PC-3 (cell line): ENCODE measurements around the gene TGFBR3L. TPM values are rescaled to one million over a fixed set of nuclear protein-coding genes. Genes with fewer than 3 reads are reported as not detected.

Experiments used
- ATAC-seq: fragments of 200-7000 bp; cut with Tn5 transposase; 2 replicates; pipeline ENCODE4 v1.9.1; 2020; ENCODE audit warnings: mild to moderate bottlenecking, moderate library complexity
- BruUV-seq: library from RNA; stranded (reverse); fragments of 400-500 nt; replicated peaks from 2 replicates; lab custom pipeline; 2021; lab: Mats Ljungman, UMichigan
- CTCF ChIA-PET: fragments of 300-600 bp; sonication (Branson Sonifier 250); formaldehyde crosslinking; loops from one replicate; lab custom pipeline; 2022; ENCODE audit warnings: antibody characterized with exemption; lab: Charles Lee
- POLR2A ChIA-PET: fragments of 300-600 bp; sonication (Branson Sonifier 250); formaldehyde crosslinking; loops from one replicate; lab custom pipeline; 2022; ENCODE audit warnings: antibody characterized with exemption; ENCODE audit not compliant: unreplicated experiment; lab: Charles Lee
- DNase-seq: peaks from one replicate; pipeline ENCODE4 v3.0.0-alpha.2; 2015
- H2AFZ ChIP-seq: fragments of 300-600 bp; sonication (generic); 2 replicates; pipeline ENCODE4 v1.6.0; 2016; ENCODE audit warnings: antibody characterized with exemption, low read length
- H3F3A ChIP-seq: fragments of 300-600 bp; sonication (generic); one replicate; pipeline ENCODE4 v1.6.0; 2017; ENCODE audit warnings: antibody characterized with exemption, low read length, control low read depth, mild to moderate bottlenecking; ENCODE audit not compliant: unreplicated experiment
- H3K27ac ChIP-seq: fragments of 300-600 bp; sonication (generic); 2 replicates; pipeline ENCODE4 v1.5.1; 2016; ENCODE audit warnings: mild to moderate bottlenecking, low read length
- H3K27me3 ChIP-seq: fragments of 300-600 bp; sonication (generic); 2 replicates; pipeline ENCODE4 v1.6.1; 2016; ENCODE audit warnings: low read length, mixed read lengths
- H3K36me3 ChIP-seq: fragments of 300-600 bp; sonication (generic); 2 replicates; pipeline ENCODE4 v1.6.1; 2016; ENCODE audit warnings: low read depth, mixed run types, low read length, mixed read lengths
- H3K4me1 ChIP-seq: fragments of 300-600 bp; sonication (generic); 2 replicates; pipeline ENCODE4 v1.5.1; 2016; ENCODE audit warnings: low read length; ENCODE audit not compliant: insufficient read depth
- H3K4me2 ChIP-seq: fragments of 300-600 bp; sonication (generic); 2 replicates; pipeline ENCODE4 v1.6.0; 2016; ENCODE audit warnings: low read length
- H3K4me3 ChIP-seq: fragments of 300-600 bp; sonication (generic); 2 replicates; pipeline ENCODE4 v1.5.1; 2016; ENCODE audit warnings: mild to moderate bottlenecking, low read length, mixed read lengths
- H3K79me2 ChIP-seq: fragments of 300-600 bp; sonication (generic); 2 replicates; pipeline ENCODE4 v1.6.1; 2017; ENCODE audit warnings: low read length, mixed read lengths
- H3K9ac ChIP-seq: fragments of 300-600 bp; sonication (generic); 2 replicates; pipeline ENCODE4 v1.6.0; 2016; ENCODE audit warnings: mild to moderate bottlenecking, low read length
- H3K9me2 ChIP-seq: fragments of 300-600 bp; sonication (generic); replicated peaks from 2 replicates; pipeline ENCODE4 v1.6.1; 2016; ENCODE audit warnings: mixed run types, low read length, mixed read lengths
- H3K9me3 ChIP-seq: fragments of 300-600 bp; sonication (generic); 2 replicates; pipeline ENCODE4 v1.6.1; 2016; ENCODE audit warnings: low read length, mixed read lengths
- H4K20me1 ChIP-seq: fragments of 300-600 bp; sonication (generic); 2 replicates; pipeline ENCODE4 v1.6.1; 2016; ENCODE audit warnings: low read length, mixed read lengths
- CTCF ChIP-seq: fragments of 300-600 bp; sonication (generic); conservative IDR thresholded peaks from 2 replicates; pipeline ENCODE4 v1.5.1; 2017; ENCODE audit warnings: antibody characterized with exemption, low read depth, mild to moderate bottlenecking, low read length
- EZH2 ChIP-seq: fragments of 300-600 bp; sonication (generic); IDR thresholded peaks from one replicate; pipeline ENCODE4 v1.6.1; 2017; ENCODE audit warnings: antibody characterized with exemption, mild to moderate bottlenecking, low read length; ENCODE audit not compliant: unreplicated experiment
- EZH2phosphoT487 ChIP-seq: fragments of 300-600 bp; sonication (generic); IDR thresholded peaks from 2 replicates; pipeline ENCODE4 v1.6.1; 2018; ENCODE audit warnings: mild to moderate bottlenecking, antibody characterized with exemption, low read length, borderline replicate concordance
- intact Hi-C: fragments of 100-400 bp; cut with micrococcal nuclease; formaldehyde crosslinking; loops from 2 replicates; pipeline ENCODE4 v1.9.0; 2023
- total RNA-seq: library from RNA; depleted of rRNA; stranded (reverse); fragments of >200 nt; gene quantifications from 2 replicates; pipeline ENCODE4 v1.2.3, GENCODE V29; 2014

Gene TGFBR3L
- total RNA-seq, 1 experiment from 2014 or later: 10.5 TPM

DNA sequence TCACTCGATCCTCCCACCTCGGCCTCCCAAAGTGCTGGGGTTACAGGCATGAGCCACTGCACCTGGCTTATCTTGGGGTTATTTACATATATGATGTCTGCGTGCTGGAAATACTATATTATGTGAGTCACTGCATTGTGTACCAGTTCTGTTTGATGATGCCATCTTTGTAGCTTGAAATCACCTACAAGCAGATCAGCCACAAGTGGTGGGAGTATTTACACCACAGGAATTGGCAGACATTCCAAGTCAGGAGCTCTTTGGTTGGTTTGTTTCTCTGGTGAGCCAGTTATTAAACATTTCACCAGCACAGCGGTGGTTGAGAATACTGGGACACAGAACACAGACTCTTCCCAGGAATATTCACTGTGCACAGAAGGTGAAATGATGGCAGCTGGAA lies 33.3 kb downstream of the TGFBR3L start:
- CTCF ChIA-PET: no interaction called here

GRCh38 chr19:7953060-7953459 lies 38.4 kb downstream of the TGFBR3L start:
- no TSS peak for BruUV-seq
- intact Hi-C loops: no loop called here
- Histone ChIP-seq H3K27ac (no peak overlapping the region), H4K20me1 (no peaks in the 10 kb centered on the region), H3K4me1 (peaks cover 9% of the 10 kb centered on the region), H3K9me2 (no peaks in the 10 kb centered on the region), H3K27me3 (no peaks in the 10 kb centered on the region), H3K4me3 (no peak overlapping the region), H2AFZ (no peak overlapping the region), H3K9ac (no peak overlapping the region), H3K9me3 (no peaks in the 10 kb centered on the region), H3F3A (no peaks in the 10 kb centered on the region), H3K4me2 (no peak overlapping the region), H3K79me2 (no peaks in the 10 kb centered on the region), H3K36me3 (no peaks in the 10 kb centered on the region)
- DNase-seq (peak; percentile 48), ATAC-seq (peak; percentile 42)
- ChIA-PET POLR2A (no interaction called here), CTCF (no interaction called here)
- TF ChIP-seq EZH2 (no peak), CTCF (no peak), EZH2phosphoT487 (no peak)

More for the DNA sequence above, 33.3 kb downstream of the TGFBR3L start:
- no peaks in the 10 kb centered on the region for H3K9me3 ChIP-seq
- BruUV-seq: no TSS peak
- TF ChIP-seq EZH2phosphoT487 (no peak), EZH2 (no peak), CTCF (no peak)
- ATAC-seq (no peak), DNase-seq (peak; percentile 72)
- H3F3A ChIP-seq: no peaks in the 10 kb centered on the region
- H3K27me3 ChIP-seq: no peaks in the 10 kb centered on the region
- H3K4me2 ChIP-seq: no peak overlapping the region
- no peak overlapping the region for H2AFZ ChIP-seq
- peaks cover 17% of the 10 kb centered on the region for H3K79me2 ChIP-seq
- H3K9me2 ChIP-seq: no peaks in the 10 kb centered on the region
- no peak overlapping the region for H3K9ac ChIP-seq
- H3K4me3 ChIP-seq: no peak overlapping the region
- POLR2A ChIA-PET: no interaction called here
- intact Hi-C loops: no loop called here
- no peak overlapping the region for H3K27ac ChIP-seq
- H4K20me1 ChIP-seq: peaks cover 9% of the 10 kb centered on the region; the same call in 1 of the 2 replicates
- peaks cover 7% of the 10 kb centered on the region for H3K4me1 ChIP-seq
- H3K36me3 ChIP-seq: no peaks in the 10 kb centered on the region

GRCh38 chr19:7953576-7953975 lies 38.9 kb downstream of the TGFBR3L start:
- Histone ChIP-seq H2AFZ (no peak overlapping the region), H3K4me1 (peaks cover 9% of the 10 kb centered on the region), H3K9ac (no peak overlapping the region), H3F3A (no peaks in the 10 kb centered on the region), H3K9me3 (no peaks in the 10 kb centered on the region), H3K4me3 (no peak overlapping the region), H3K79me2 (no peaks in the 10 kb centered on the region), H3K9me2 (no peaks in the 10 kb centered on the region), H4K20me1 (no peaks in the 10 kb centered on the region), H3K36me3 (peaks cover 2% of the 10 kb centered on the region; the same call in 1 of the 2 replicates), H3K27ac (no peak overlapping the region), H3K27me3 (no peaks in the 10 kb centered on the region), H3K4me2 (no peak overlapping the region)
- intact Hi-C loops: no loop called here
- ChIA-PET POLR2A (no interaction called here), CTCF (no interaction called here)
- TF ChIP-seq EZH2: no peak
- TF ChIP-seq EZH2phosphoT487: no peak
- TF ChIP-seq CTCF: no peak
- no peak for ATAC-seq
- no TSS peak for BruUV-seq
- DNase-seq: no peak
